ENCODE data around the gene TDP1.
"Not testable (repeated sequence)": the region's sequence is repeated elsewhere in the genome, so short reads cannot be mapped to it uniquely, and the experiment has no call there.

Gene TDP1

DNA sequence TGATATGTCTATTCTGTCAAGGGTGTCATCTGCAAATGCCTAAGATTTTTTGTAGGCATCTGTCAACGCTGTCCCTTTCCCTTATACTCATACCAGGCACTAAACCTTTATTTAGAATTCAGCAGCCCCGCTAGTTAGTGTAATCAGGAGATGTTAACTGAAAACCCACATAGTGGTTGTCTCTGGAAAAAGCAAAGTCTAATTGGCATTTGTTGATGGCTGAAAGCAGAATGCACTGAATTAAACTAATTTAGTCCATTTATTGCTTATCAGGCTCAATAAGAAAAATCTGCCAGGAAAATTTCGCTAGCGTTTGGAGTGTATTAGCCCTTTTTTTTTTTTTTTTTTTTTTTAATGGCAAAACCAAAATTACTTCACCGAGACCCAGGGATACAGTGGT, 34.5 kb downstream of the TDP1 start:
- DNase-seq (ENCODE audit: low read depth, low spot score), result no peak

GRCh38 chr14:89990623-89991275, 35.0 kb downstream of the TDP1 start:
- no peak for DNase-seq (ENCODE audit: low read depth, low spot score)

DNA sequence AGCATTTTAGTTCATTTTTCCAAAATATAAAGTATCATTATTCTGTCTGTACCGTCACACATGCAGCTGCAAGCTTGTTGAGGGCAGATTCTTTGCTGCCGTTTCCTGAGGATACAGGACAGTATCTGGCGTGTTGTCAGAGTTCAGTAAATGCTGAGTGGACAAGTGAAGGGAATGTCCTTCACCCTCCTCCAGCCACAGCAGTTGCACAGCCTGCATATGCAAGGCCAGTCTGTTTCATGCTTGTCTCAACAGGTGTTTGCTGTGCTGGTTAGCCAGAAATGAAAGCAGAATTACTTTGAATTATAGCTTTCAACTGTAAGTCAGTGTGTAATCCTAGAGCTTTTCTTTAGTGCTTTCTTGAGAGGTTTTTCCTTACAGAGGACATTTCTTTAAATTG, 36.5 kb downstream of the TDP1 start:
- no peak for DNase-seq (ENCODE audit: low read depth, low spot score)

- no peak for DNase-seq (ENCODE audit: low read depth, low spot score)
Measured at GRCh38 chr14:89996963-89997362, 41.2 kb downstream of the TDP1 start.

DNA sequence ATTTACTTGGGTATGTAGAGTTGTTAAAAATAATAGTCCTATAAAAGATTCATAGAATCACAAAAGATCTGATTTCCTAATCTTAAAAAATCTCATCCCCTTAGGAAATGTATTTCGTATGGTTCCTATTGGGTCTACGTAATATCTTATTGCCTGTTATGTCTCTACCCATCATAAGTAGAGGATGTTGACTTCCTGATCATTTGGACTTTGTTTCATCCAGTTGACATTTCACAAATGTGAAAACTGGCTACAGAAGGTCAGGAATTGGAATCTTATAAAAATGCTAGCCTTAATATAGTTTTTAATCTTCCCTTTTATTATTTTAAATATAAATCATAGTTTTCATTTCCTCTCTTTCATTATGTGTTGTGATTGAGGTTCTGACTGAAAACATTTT, 45.2 kb downstream of the TDP1 start:
- no peak for DNase-seq (ENCODE audit: low read depth, low spot score)

DNA sequence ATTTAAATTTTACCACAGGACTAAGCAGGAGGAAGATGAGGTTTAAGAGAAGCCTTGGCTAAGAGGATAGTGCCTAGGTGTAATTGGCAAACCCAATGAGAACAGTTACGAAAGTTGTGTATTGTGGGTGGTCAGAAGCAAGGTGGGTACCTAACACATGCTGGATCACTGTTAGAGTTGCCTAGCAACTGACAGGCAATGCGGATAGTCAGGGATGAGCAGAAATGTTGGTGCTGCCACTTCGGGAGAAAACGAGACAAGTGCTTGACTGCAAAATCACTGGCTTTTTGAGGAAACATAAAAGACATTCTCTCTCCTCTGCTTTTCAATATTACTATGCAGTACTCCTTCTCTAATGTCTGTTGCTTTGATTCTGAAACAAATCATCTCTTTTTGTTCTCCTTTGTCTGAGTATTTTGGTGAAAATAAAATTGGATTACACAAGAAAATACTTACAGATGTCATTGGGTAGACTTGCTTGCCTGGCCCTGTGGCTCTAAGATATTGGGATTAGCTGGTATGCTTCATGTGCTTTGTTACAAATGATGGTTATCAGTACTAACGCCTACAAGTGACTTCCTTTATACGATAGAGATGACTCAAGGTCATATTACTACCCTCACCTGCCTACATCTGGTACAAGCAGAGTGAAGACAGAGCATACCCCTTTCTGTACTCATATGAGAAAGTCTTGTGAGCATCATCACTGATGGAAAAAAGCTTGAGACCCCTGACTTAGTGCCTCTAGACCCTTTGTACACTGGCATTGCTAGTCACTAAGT, 48.0 kb downstream of the TDP1 start:
- DNase-seq (ENCODE audit: low read depth, low spot score), result no peak

DNA sequence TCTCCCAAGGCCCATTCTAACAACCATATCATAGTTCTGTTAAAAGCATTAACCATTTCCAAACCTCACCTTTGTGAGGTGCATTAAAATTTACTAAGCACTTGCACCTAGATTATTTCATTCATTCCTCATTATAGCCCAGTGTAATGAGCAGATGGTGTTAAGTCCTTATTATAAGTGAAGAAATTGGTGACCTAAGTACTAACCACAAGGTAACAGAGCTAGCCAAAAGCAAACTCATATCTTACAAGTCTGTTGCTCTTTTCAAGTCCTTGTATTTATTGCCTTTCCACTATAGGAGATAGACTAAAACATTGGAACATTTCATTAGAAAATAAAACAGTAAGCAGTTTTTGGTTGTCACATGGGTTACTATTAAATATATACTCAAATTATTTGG, 49.7 kb downstream of the TDP1 start:
- no peak for DNase-seq (ENCODE audit: low read depth, low spot score)

DNA sequence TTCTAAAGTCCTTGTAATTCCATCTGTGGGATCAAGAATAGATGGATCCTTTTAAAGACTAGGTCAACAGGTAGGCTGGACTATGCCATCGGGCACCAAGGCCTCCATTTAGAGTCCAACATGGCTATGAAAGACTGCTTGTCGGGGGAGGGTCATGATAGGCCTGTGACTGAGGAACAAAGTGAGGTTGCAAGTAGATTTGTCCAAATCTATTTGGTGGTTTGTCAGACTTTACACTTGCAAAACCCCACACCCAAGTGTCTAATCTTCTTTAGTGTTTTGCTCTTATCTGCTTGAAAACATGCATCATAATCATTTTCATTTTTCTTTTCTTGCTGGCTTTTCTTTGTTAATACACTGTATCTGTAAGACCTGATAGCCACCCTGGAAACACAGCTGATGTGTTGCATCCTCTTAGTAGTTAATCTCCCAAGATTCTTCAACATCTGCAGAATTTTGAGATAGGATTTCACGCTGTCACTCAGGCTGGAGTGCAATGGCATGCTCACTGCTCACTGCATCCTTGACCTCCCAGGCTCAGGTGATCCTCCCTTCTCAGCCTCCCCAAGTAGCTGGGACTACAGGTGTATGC, 50.3 kb downstream of the TDP1 start:
- DNase-seq (ENCODE audit: low read depth, low spot score), result no peak

DNA sequence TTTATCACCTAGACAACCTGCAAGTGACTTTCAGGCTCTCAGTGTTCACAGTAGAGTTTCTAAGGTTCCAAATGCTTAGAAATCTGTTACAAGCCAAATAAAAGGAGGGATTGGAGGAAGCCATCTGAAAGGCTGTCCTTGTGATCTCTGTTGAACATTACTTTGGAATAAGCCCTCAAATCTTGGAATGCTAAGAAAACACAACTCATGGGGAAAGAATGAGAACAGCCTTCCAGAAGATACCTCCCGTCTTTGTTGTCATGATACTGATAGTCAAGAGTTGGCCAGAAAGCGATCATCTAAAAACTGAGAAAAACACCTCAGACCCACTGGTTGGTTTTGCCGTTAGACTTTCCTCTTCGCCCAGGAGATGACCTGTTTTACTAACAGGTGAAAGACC, 61.6 kb downstream of the TDP1 start:
- DNase-seq (ENCODE audit: low read depth, low spot score), result peak; percentile 17

- no peak for DNase-seq (ENCODE audit: low read depth, low spot score)
Measured at GRCh38 chr14:90019824-90020523, 64.2 kb downstream of the TDP1 start.

- DNase-seq (ENCODE audit: low read depth, low spot score), result peak; percentile 61
Measured at GRCh38 chr14:90023176-90023896, 67.6 kb downstream of the TDP1 start.

DNA sequence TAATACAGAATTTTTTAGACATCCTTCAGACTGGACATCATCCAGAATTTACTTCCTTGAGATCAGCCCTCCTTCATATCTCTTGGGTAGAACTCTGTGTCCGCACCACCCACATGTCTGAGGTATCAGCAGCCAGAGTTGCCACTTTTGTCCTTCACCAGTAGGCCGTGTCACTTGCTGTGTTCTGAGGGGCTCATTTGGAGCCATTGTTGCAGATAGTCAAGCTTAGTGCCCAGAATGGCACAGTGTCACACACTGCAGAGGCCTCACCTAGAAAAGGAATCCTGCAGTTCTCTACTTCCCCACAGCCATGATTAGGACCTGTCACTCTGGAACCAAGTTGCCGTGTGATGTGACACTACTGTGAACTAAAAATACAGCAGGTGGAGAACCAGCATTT, 69.2 kb downstream of the TDP1 start:
- DNase-seq (ENCODE audit: low read depth, low spot score), result no peak

DNA sequence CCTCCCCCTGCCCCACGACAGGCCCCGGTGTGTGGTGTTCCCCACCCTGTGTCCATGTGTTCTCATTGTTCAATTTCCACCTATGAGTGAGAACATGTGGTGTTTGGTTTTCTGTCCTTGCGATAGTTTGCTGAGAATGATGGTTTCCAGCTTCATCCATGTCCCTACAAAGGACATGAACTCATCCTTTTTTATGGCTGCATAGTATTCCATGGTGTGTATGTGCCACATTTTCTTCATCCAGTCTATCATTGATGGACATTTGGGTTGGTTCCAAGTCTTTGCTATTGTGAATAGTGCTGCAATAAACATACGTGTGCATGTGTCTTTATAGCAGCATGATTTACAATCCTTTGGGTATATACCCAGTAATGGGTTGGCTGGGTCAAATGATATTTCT, 70.9 kb downstream of the TDP1 start:
- not testable (repeated sequence) for DNase-seq (ENCODE audit: low read depth, low spot score)

GRCh38 chr14:90027842-90028241, 72.1 kb downstream of the TDP1 start:
- no peak for DNase-seq (ENCODE audit: low read depth, low spot score)

GRCh38 chr14:90034156-90034555, 78.4 kb downstream of the TDP1 start:
- DNase-seq (ENCODE audit: low read depth, low spot score), result no peak

DNA sequence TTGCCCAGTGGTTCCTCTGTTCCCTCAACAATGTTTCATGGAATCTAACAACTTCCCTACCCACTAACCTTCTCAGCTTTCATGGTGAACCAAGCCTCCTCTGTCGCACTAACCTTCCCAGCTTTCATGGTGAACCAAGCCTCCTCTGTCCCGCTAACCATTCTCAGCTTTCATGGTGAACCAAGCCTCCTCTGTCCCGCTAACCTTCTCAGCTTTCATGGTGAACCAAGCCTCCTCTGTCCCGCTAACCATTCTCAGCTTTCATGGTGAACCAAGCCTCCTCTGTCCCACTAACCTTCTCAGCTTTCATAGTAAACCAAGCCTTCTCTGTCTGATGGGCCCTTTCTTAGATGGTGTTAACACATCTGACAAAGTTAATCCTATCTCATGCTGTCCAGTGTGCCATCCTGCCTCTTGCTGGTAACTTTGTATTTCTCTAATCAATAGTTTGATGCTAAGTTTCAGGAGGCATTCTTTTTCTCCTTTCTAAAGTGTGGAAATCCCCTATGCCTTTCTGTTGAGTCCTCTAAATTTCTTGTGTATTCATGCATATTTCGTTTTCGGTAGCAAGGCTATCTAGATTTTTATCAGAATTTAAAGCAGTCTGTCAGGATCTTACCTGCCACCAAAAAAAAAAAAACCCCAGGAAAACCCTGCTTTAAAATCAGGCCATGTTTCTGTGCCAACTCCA, 79.3 kb downstream of the TDP1 start:
- DNase-seq (ENCODE audit: low read depth, low spot score), result no peak

- peak; percentile 69 for DNase-seq (ENCODE audit: low read depth, low spot score)
Measured at GRCh38 chr14:90039253-90040010, 83.7 kb downstream of the TDP1 start.

- no peak for DNase-seq (ENCODE audit: low read depth, low spot score)
Measured at GRCh38 chr14:90040411-90040810, 84.7 kb downstream of the TDP1 start.

DNA sequence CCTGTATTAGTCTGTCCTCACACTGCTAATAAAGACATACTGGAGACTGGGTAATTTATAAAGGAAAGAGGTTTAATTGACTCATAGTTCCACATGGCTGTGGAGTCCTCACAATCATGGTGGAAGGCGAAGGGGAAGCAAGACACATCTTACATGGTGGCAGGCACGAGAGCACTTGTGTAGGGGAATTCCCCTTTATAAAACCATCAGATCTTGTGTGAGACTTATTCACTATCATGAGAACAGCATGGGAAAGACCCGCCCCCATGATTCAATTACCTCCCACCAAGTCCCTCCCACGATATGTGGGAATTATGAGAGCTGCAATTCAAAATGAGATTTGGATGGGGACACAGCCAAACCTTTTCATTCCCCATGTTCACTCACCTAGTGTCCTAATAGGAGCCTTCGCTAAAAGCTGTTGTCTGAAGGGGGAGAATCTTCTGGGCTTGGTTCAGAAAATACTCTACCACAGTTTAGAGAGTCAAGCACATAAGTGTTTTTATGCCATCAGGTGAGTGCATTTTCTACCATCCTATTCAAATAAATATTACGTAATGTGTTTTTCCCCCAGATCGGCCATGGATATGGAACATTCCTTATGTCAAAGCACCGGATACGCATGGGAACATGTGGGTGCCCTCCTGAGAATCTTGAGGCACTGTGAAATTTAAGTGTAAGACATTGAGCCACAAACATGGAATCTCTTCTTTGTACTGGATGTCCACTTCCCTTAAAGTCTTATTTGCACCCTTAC, 86.9 kb downstream of the TDP1 start:
- no peak for DNase-seq (ENCODE audit: low read depth, low spot score)

DNA sequence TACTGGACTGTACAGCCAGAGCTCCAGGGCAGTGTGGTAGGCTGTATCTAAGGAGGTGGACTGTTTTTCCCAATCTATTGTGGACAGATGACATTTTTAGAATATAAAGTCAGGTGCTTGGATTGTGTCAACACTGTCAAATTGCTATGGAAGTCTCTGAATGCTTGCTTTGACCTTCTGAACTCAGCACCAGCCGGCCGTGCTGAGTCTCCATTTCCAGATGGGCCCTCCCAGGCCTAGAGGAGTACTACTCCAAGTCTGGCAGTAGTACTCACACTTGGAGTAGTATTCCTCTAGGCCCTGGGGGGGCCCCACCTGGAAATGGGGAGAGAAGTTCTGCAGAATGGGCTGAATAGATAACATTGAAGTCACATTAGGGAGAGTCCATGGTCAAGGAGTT, 89.9 kb downstream of the TDP1 start:
- DNase-seq (ENCODE audit: low read depth, low spot score), result no peak

Measured in astrocyte of the hippocampus (primary cell).